Stimulated activated CD8-positive, alpha-beta memory T cell treated with anti-CD3 and anti-CD28 coated beads, Interleukin-15, amount 100 ng/mL, for 24 hours (primary cell): ENCODE measurements around the gene SH3RF3.

Source experiments
- DNase-seq: peaks from one replicate; pipeline ENCODE4 v3.0.0-alpha.2; 2020; ENCODE audit warnings: low read depth

SH3RF3 gene

GRCh38 chr2:109454765-109455394 lies 325.9 kb downstream of the SH3RF3 start:
- no peak for DNase-seq

- DNase-seq = no peak
Measured at GRCh38 chr2:109455731-109456691, 327.0 kb downstream of the SH3RF3 start.

- DNase-seq = no peak
Measured at GRCh38 chr2:109456776-109457175, 327.8 kb downstream of the SH3RF3 start.

GRCh38 chr2:109457366-109457765 lies 328.4 kb downstream of the SH3RF3 start:
- no peak for DNase-seq

GRCh38 chr2:109457794-109458193 lies 328.8 kb downstream of the SH3RF3 start:
- DNase-seq = no peak

- no peak for DNase-seq
Measured at GRCh38 chr2:109458512-109458911, 329.5 kb downstream of the SH3RF3 start.

GRCh38 chr2:109459485-109459884 lies 330.5 kb downstream of the SH3RF3 start:
- DNase-seq = no peak

- no peak for DNase-seq
Measured at GRCh38 chr2:109460553-109461324, 331.7 kb downstream of the SH3RF3 start.

GRCh38 chr2:109463236-109463635 lies 334.2 kb downstream of the SH3RF3 start:
- no peak for DNase-seq

- DNase-seq = no peak
Measured at GRCh38 chr2:109463891-109464290, 334.9 kb downstream of the SH3RF3 start.

GRCh38 chr2:109466674-109467575 lies 337.9 kb downstream of the SH3RF3 start:
- DNase-seq = no peak

- DNase-seq = no peak
Measured at GRCh38 chr2:109467701-109468100, 338.7 kb downstream of the SH3RF3 start.

- DNase-seq = no peak
Measured at GRCh38 chr2:109468893-109469292, 339.9 kb downstream of the SH3RF3 start.

- DNase-seq = no peak
Measured at GRCh38 chr2:109471658-109472057, 342.7 kb downstream of the SH3RF3 start.

GRCh38 chr2:109472331-109472959 lies 343.4 kb downstream of the SH3RF3 start:
- DNase-seq = no peak

- DNase-seq = no peak
Measured at GRCh38 chr2:109472974-109473373, 344.0 kb downstream of the SH3RF3 start.

- DNase-seq = no peak
Measured at GRCh38 chr2:109473616-109474318, 344.8 kb downstream of the SH3RF3 start.

- DNase-seq = no peak
Measured at GRCh38 chr2:109474319-109474825, 345.4 kb downstream of the SH3RF3 start.

GRCh38 chr2:109475531-109476210 lies 346.7 kb downstream of the SH3RF3 start:
- no peak for DNase-seq
